ACHN (cell line): ENCODE measurements around the gene ADGRG1.
"Not testable (repeated sequence)": the region's sequence is repeated elsewhere in the genome, so short reads cannot be mapped to it uniquely, and the experiment has no call there.

ENCODE experiments used
- DNase-seq: peaks from one replicate; pipeline ENCODE4 v3.0.0-alpha.2; 2015
- in situ Hi-C: cut with HindIII; loops from 2 replicates; pipeline ENCODE4 v1.10.0; 2017; ENCODE audit warnings: low sequenced_read_pairs, low pct_ligation_motif_present, low pct_unique_long_range_greater_than_20kb

Gene ADGRG1

GRCh38 chr16:57701759-57702371 is 73.4 kb downstream of the ADGRG1 start:
- in situ Hi-C loops, result no loop called here

GRCh38 chr16:57703416-57704010 is 75.1 kb downstream of the ADGRG1 start:
- in situ Hi-C loops, result no loop called here

More at GRCh38 chr16:57701759-57702371, 73.4 kb downstream of the ADGRG1 start:
- no peak for DNase-seq

GRCh38 chr16:57704011-57704904 is 75.8 kb downstream of the ADGRG1 start:
- in situ Hi-C loops, result no loop called here
- no peak for DNase-seq

More at GRCh38 chr16:57703416-57704010, 75.1 kb downstream of the ADGRG1 start:
- DNase-seq, result no peak

DNA sequence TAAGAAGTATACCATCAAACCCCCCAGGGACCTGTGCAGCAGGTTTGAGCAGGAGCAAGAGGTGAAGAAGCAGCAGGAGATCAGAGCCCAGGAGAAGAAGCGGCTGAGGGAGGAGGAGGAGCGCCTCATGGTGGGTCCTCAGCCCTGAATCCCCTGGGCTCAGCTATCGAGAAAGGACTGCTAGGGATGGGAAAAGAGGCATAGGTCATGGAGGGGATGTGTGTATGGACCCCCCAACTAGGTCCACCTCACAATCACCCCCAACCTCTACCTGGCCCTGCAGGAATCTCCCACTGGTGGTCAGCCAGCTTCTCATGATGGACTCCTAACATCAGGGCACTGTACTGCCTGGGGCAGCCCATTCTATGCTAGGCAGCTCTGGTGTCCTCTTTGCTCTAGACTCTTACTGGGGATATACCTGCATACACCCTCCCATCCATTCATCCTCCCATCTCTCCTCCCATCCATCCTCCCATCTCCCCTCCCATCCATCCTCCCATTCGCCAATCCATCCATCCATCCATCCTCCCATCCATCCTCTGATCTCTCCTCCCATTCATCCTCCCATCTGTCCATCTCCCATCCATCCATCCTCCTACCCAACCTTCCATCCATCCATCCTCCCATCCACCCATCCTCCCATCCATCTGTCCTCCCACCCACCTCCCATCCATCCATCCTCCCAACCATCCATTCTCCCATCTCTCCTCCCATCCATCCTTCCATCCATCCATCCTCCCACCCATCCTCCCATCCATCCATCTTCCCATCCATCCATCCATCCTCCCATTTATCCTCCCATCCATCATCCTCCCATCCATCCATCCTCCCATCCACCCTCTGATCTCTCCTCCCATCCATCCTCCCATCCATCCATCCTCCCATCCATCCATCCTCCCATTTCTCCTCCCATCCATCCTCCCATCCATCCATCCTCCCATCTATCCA is 76.7 kb downstream of the ADGRG1 start:
- no peak for DNase-seq
- in situ Hi-C loops, result no loop called here

GRCh38 chr16:57706717-57707116 is 78.3 kb downstream of the ADGRG1 start:
- in situ Hi-C loops, result no loop called here
- no peak for DNase-seq

- in situ Hi-C loops, result no loop called here
- DNase-seq, result no peak
Measured at GRCh38 chr16:57707331-57707730, 78.9 kb downstream of the ADGRG1 start.

DNA sequence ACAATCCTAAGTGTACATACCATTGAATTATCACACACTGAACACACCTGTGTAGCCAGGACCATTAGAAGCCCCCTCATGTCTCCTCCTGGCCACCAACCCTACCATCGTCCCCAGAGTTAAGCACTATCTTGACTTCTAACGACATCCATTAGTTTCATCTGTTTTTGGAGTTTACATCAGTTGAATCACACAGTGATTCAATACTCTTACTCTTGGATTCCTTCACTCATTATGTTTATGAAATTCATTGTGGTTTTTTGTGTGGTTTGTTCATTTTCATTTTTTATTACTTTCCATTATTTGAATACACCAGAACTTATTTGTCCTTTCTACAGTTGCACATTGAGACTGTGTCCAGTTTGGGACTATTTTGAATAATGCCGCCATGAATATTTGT is 79.7 kb downstream of the ADGRG1 start:
- DNase-seq, result no peak
- in situ Hi-C loops, result no loop called here

DNA sequence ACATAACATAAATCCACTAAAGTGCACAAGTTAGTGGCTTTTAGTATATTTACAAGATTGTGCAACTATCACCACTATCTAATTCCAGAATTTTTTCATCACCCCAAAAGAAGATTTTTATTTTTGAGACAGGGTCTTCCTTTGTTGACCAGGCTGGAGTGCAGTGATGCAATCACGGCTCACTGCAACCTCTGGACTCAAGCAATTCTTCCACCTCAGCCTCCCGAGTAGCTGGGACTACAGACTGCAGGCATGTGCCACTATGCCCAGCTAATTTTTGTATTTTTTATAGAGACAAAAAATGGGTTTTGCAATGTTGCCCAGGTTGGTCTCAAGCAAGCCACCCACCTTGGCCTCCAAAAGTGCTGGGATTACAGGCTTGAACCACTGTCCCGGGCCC is 81.2 kb downstream of the ADGRG1 start:
- in situ Hi-C loops, result no loop called here
- no peak for DNase-seq

- DNase-seq, result no peak
- in situ Hi-C loops, result no loop called here
Measured at GRCh38 chr16:57711346-57711745, 82.9 kb downstream of the ADGRG1 start.

- no peak for DNase-seq
- in situ Hi-C loops, result no loop called here
Measured at GRCh38 chr16:57711993-57712392, 83.6 kb downstream of the ADGRG1 start.

DNA sequence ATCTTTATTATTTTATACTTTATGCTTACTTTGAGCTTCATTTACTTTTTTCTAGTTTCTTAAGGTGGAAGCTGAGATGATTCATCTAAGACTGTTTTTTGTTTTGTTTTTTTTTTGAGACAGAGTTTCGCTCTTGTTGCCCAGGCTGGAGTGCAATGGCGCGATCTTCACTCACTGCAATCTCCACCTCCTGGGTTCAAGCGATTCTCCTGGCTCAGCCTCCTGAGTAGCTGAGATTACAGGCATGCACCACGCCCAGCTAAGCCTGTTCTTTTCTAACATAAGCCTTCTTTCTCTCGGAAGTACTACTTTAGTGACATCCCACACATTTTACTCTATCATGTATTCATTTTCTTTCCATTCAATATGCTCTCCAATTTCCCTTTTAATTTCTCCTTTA is 84.1 kb downstream of the ADGRG1 start:
- DNase-seq, in situ Hi-C loops: not testable (repeated sequence)

DNA sequence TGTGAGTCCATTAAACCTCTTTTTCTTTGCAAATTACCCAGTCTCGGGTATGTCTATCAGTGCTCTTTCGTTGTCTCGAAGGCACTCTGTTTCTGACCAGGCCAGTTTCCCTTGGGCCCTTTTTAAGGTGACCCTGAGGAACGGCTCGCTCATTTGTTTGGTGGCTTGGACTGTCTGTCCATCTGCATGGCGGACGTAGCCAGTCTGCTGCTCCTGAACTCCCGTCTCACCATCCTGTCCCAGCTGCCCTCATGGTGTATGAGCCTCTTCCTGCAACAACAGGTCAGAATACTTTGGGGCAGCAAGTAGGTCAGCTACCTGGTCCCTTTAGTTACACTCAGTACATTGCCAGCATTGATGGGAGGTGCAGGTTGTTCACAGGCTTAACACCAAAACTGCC is 85.2 kb downstream of the ADGRG1 start:
- in situ Hi-C loops, result no loop called here
- DNase-seq, result no peak

DNA sequence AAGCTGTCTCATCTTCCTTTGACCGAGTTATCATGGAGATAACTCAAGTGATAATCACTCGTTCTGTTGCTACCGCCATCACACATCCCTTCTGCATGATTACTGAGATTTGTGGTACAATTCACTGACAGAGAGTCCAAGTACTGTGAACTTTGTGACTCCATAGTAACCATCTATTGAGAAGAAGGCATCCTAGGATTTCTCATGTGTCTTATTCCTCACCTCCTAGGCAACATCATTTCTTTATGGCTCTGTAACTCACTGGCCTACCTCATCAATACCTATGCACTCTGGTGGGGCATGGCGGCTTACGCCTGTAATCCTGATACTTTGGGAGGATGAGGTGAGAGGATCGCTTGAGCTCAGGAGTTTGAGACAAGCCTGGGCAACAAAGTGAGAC is 85.6 kb downstream of the ADGRG1 start:
- in situ Hi-C loops, result no loop called here
- no peak for DNase-seq
